SK-N-SH (cell line): ENCODE results near the gene PPP1R14C. TPM values are rescaled to one million over a fixed set of nuclear protein-coding genes. Genes with fewer than 3 reads are reported as not detected.

ENCODE experiments used
- CTCF ChIA-PET: fragments of 300-600, 350-600 bp; formaldehyde crosslinking; extraction: SDS; loops from one replicate; lab custom pipeline; 2021; lab: Yijun Ruan, JAX
- POLR2A ChIA-PET: fragments of 350-600 bp; sonication (Branson Sonifier 250); formaldehyde crosslinking; extraction: SDS; loops from one replicate; lab custom pipeline; 2020; ENCODE audit warnings: antibody characterized with exemption, inconsistent platforms; lab: Yijun Ruan, JAX
- DNase-seq: peaks from one replicate; pipeline ENCODE4 v3.0.0; 2012
- H2AFZ ChIP-seq: fragments of 200-600 bp; sonication (generic); 2 replicates; pipeline ENCODE4 v1.8.1; 2016; ENCODE audit warnings: antibody characterized with exemption, mild to moderate bottlenecking, low read depth
- H3F3A ChIP-seq: fragments of 200-600 bp; sonication (generic); replicated peaks from 2 replicates; pipeline ENCODE3; 2016; ENCODE audit warnings: antibody characterized with exemption, mild to moderate bottlenecking; ENCODE audit not compliant: insufficient read depth
- H3K27ac ChIP-seq, 2 experiments: fragments of 200-500 bp in 1 of 2; fragments of 200-600 bp in 1 of 2; sonication (Bioruptor generic) in 1 of 2; sonication (generic), shearing (Covaris generic) in 1 of 2; 2 replicates each; pipeline versions ENCODE4 v1.5.1 to v1.6.1; 2014 to 2016; ENCODE audit warnings: low read depth in 2 of 2, inconsistent platforms in 1 of 2, low read length in 1 of 2, mild to moderate bottlenecking in 1 of 2, mixed read lengths in 1 of 2
- H3K27me3 ChIP-seq: fragments of 200-600 bp; sonication (generic), shearing (Covaris generic); 2 replicates; pipeline ENCODE4 v1.6.1; 2016; ENCODE audit warnings: mixed run types; ENCODE audit not compliant: insufficient read depth
- H3K36me3 ChIP-seq, 2 experiments: fragments of 200-500 bp in 1 of 2; fragments of 200-600 bp in 1 of 2; sonication (Bioruptor generic) in 1 of 2; sonication (generic) in 1 of 2; replicated peaks in 1 of 2; 2 replicates each; pipeline versions ENCODE3 to v1.5.1; 2014 to 2016; ENCODE audit warnings: low read length in 1 of 2, mild to moderate bottlenecking in 1 of 2; ENCODE audit not compliant: insufficient read depth in 2 of 2, control insufficient read depth in 1 of 2
- H3K4me1 ChIP-seq, 2 experiments: fragments of 200-500 bp in 1 of 2; fragments of 200-600 bp in 1 of 2; sonication (Bioruptor generic) in 1 of 2; sonication (generic), shearing (Covaris generic) in 1 of 2; 2 replicates each; pipeline versions ENCODE4 v1.5.1 to v1.6.1; 2014 to 2016; ENCODE audit warnings: low read depth in 1 of 2, low read length in 1 of 2, mixed run types in 1 of 2; ENCODE audit not compliant: insufficient read depth in 2 of 2, control insufficient read depth in 1 of 2
- H3K4me2 ChIP-seq: fragments of 200-600 bp; sonication (generic), shearing (Covaris generic); 2 replicates; pipeline ENCODE4 v1.6.1; 2017; ENCODE audit warnings: mixed run types
- H3K4me3 ChIP-seq, 2 experiments: fragments of 200-500 bp in 1 of 2; fragments of 200-600 bp in 1 of 2; sonication (Bioruptor generic) in 1 of 2; sonication (generic), shearing (Covaris generic) in 1 of 2; 2 replicates each; pipeline versions ENCODE4 v1.5.1 to v1.8.1; 2014 to 2016; ENCODE audit warnings: low read depth in 2 of 2, inconsistent platforms in 1 of 2, low read length in 1 of 2, mild to moderate bottlenecking in 1 of 2, mixed read lengths in 1 of 2, moderate library complexity in 1 of 2
- H3K79me2 ChIP-seq: fragments of 200-600 bp; sonication (generic); 2 replicates; pipeline ENCODE4 v1.8.1; 2017; ENCODE audit warnings: mild to moderate bottlenecking; ENCODE audit not compliant: insufficient read depth
- H3K9ac ChIP-seq: fragments of 200-600 bp; sonication (generic); 2 replicates; pipeline ENCODE4 v1.6.1; 2017; ENCODE audit warnings: mixed run types
- H3K9me2 ChIP-seq: fragments of 200-600 bp; sonication (generic); 2 replicates; pipeline ENCODE4 v1.6.1; 2017; ENCODE audit warnings: mixed run types
- H3K9me3 ChIP-seq: fragments of 200-600 bp; sonication (generic); 2 replicates; pipeline ENCODE4 v1.6.1; 2017; ENCODE audit warnings: mixed run types, mild to moderate bottlenecking, moderate library complexity
- H4K20me1 ChIP-seq: fragments of 200-600 bp; sonication (generic); 2 replicates; pipeline ENCODE4 v1.6.1; 2017; ENCODE audit warnings: mild to moderate bottlenecking, mixed run types; ENCODE audit not compliant: insufficient read depth
- EZH2phosphoT487 ChIP-seq: fragments of 200-600 bp; sonication (generic); IDR thresholded peaks from 2 replicates; pipeline ENCODE4 v1.6.1; 2017; ENCODE audit warnings: low read depth, mixed run types, mild to moderate bottlenecking, antibody characterized with exemption, moderate library complexity, borderline replicate concordance
- FOSL2 ChIP-seq: IDR thresholded peaks from 2 replicates; pipeline ENCODE4 v1.4.0; 2012; ENCODE audit warnings: low read depth, mild to moderate bottlenecking, moderate library complexity, borderline replicate concordance
- MAX ChIP-seq: IDR thresholded peaks from 2 replicates; pipeline ENCODE4 v1.4.0; 2012; ENCODE audit warnings: low read depth
- MEF2A ChIP-seq: IDR thresholded peaks from 2 replicates; pipeline ENCODE4 v1.4.0; 2012; ENCODE audit warnings: low read depth, borderline replicate concordance
- MXI1 ChIP-seq: IDR thresholded peaks from 2 replicates; pipeline ENCODE4 v1.6.1; 2012; ENCODE audit warnings: mild to moderate bottlenecking, low read depth, low read length, improper control_type of control experiment
- NRF1 ChIP-seq: IDR thresholded peaks from 2 replicates; pipeline ENCODE4 v1.6.1; 2012; ENCODE audit warnings: low read depth, mild to moderate bottlenecking, low read length
- POLR2AphosphoS5 ChIP-seq: IDR thresholded peaks from 2 replicates; pipeline ENCODE4 v1.6.1; 2012; ENCODE audit warnings: low read depth, low read length
- RAD21 ChIP-seq: IDR thresholded peaks from 2 replicates; pipeline ENCODE4 v1.6.1; 2012; ENCODE audit warnings: mild to moderate bottlenecking, low read length
- RXRA ChIP-seq: IDR thresholded peaks from 2 replicates; pipeline ENCODE4 v1.4.0; 2012; ENCODE audit warnings: low read depth, mild to moderate bottlenecking, borderline replicate concordance
- TAF1 ChIP-seq: IDR thresholded peaks from 2 replicates; pipeline ENCODE4 v1.6.1; 2012; ENCODE audit warnings: low read depth, mild to moderate bottlenecking, low read length, moderate library complexity, borderline replicate concordance
- TEAD4 ChIP-seq: IDR thresholded peaks from 2 replicates; pipeline ENCODE4 v1.4.0; 2012; ENCODE audit warnings: mild to moderate bottlenecking, borderline replicate concordance; ENCODE audit not compliant: insufficient read depth
- WGBS: methylation state at CpG from one replicate; pipeline ENCODE4 v1.1.6; 2017; ENCODE audit warnings: low lambda C conversion rate; 5-methylcytosine and 5-hydroxymethylcytosine counted together
- polyA plus RNA-seq, 3 experiments: library from polyadenylated mRNA; depleted of rRNA; stranded (reverse); fragments of >200 nt; gene quantifications; 2 replicates each; pipeline ENCODE4 v1.2.3, GENCODE V29; 2012
- TF ChIP-seq, protein P1 (sequence below): IDR thresholded peaks from 2 replicates; pipeline ENCODE4 v1.4.0; 2012; ENCODE audit warnings: low read depth, borderline replicate concordance
- TF ChIP-seq, protein P2 (sequence below): IDR thresholded peaks from 2 replicates; pipeline ENCODE4 v1.6.1; 2012; ENCODE audit warnings: mild to moderate bottlenecking, low read depth, low read length, moderate library complexity
- TF ChIP-seq, protein P3 (sequence below): fragments of 150-350 bp; IDR thresholded peaks from 2 replicates; pipeline ENCODE4 v1.6.1; 2017; ENCODE audit warnings: antibody characterized with exemption, low read length, low read depth, borderline replicate concordance
- TF ChIP-seq, protein P4 (sequence below): IDR thresholded peaks from 2 replicates; pipeline ENCODE4; 2012

PPP1R14C gene
- polyA plus RNA-seq, 1 of the 3 experiments (the other 2 are of a cell fraction), result not detected

GRCh38 chr6:150254770-150255169, 111.9 kb downstream of the PPP1R14C start:
- Histone ChIP-seq H2AFZ (no peak overlapping the region), H3K4me1 (no peaks in the 10 kb centered on the region), H3K9ac (no peak overlapping the region), H3F3A (no peaks in the 10 kb centered on the region), H3K4me3 (no peak overlapping the region), H3K27me3 (no peaks in the 10 kb centered on the region), H3K79me2 (no peaks in the 10 kb centered on the region), H3K9me3 (no peaks in the 10 kb centered on the region), H3K4me2 (no peak overlapping the region), H3K36me3 (no peaks in the 10 kb centered on the region), H3K27ac (no peak overlapping the region), H3K9me2 (no peaks in the 10 kb centered on the region), H4K20me1 (no peaks in the 10 kb centered on the region)
- ChIA-PET POLR2A (no interaction called here), CTCF (no interaction called here)
- no peak for TF ChIP-seq EZH2phosphoT487
- TF ChIP-seq, protein P1, sequence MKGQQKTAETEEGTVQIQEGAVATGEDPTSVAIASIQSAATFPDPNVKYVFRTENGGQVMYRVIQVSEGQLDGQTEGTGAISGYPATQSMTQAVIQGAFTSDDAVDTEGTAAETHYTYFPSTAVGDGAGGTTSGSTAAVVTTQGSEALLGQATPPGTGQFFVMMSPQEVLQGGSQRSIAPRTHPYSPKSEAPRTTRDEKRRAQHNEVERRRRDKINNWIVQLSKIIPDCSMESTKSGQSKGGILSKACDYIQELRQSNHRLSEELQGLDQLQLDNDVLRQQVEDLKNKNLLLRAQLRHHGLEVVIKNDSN, result no peak
- TF ChIP-seq TEAD4, result no peak
- TF ChIP-seq, protein P2, sequence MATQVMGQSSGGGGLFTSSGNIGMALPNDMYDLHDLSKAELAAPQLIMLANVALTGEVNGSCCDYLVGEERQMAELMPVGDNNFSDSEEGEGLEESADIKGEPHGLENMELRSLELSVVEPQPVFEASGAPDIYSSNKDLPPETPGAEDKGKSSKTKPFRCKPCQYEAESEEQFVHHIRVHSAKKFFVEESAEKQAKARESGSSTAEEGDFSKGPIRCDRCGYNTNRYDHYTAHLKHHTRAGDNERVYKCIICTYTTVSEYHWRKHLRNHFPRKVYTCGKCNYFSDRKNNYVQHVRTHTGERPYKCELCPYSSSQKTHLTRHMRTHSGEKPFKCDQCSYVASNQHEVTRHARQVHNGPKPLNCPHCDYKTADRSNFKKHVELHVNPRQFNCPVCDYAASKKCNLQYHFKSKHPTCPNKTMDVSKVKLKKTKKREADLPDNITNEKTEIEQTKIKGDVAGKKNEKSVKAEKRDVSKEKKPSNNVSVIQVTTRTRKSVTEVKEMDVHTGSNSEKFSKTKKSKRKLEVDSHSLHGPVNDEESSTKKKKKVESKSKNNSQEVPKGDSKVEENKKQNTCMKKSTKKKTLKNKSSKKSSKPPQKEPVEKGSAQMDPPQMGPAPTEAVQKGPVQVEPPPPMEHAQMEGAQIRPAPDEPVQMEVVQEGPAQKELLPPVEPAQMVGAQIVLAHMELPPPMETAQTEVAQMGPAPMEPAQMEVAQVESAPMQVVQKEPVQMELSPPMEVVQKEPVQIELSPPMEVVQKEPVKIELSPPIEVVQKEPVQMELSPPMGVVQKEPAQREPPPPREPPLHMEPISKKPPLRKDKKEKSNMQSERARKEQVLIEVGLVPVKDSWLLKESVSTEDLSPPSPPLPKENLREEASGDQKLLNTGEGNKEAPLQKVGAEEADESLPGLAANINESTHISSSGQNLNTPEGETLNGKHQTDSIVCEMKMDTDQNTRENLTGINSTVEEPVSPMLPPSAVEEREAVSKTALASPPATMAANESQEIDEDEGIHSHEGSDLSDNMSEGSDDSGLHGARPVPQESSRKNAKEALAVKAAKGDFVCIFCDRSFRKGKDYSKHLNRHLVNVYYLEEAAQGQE, result no peak
- no peak for TF ChIP-seq NRF1
- no peak for DNase-seq
- WGBS, result 1% methylated on average over 4 of the region's 4 CpGs

- H4K20me1 ChIP-seq, result no peaks in the 10 kb centered on the region
- H3K27ac ChIP-seq, result no peak overlapping the region
- no peaks in the 10 kb centered on the region for H3K79me2 ChIP-seq
- no peaks in the 10 kb centered on the region for H3F3A ChIP-seq
- WGBS, result 2% methylated on average over 8 of the region's 9 CpGs
- no peak overlapping the region for H3K9ac ChIP-seq
- POLR2A ChIA-PET, result no interaction called here
- H3K9me3 ChIP-seq, result no peaks in the 10 kb centered on the region
- no peaks in the 10 kb centered on the region for H3K36me3 ChIP-seq
- H2AFZ ChIP-seq, result no peak overlapping the region
- H3K4me3 ChIP-seq, result no peak overlapping the region
- DNase-seq, result no peak
- no peaks in the 10 kb centered on the region for H3K9me2 ChIP-seq
- CTCF ChIA-PET, result interaction anchor here (0.7 kb wide), 1 partner anchor 25 kb away, joined by 3 read pairs; no protein-coding TSS in a partner anchor
- no peaks in the 10 kb centered on the region for H3K27me3 ChIP-seq
- no peak overlapping the region for H3K4me2 ChIP-seq
- TF ChIP-seq, protein P3, sequence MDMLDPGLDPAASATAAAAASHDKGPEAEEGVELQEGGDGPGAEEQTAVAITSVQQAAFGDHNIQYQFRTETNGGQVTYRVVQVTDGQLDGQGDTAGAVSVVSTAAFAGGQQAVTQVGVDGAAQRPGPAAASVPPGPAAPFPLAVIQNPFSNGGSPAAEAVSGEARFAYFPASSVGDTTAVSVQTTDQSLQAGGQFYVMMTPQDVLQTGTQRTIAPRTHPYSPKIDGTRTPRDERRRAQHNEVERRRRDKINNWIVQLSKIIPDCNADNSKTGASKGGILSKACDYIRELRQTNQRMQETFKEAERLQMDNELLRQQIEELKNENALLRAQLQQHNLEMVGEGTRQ, result no peak
- TF ChIP-seq, protein P4, sequence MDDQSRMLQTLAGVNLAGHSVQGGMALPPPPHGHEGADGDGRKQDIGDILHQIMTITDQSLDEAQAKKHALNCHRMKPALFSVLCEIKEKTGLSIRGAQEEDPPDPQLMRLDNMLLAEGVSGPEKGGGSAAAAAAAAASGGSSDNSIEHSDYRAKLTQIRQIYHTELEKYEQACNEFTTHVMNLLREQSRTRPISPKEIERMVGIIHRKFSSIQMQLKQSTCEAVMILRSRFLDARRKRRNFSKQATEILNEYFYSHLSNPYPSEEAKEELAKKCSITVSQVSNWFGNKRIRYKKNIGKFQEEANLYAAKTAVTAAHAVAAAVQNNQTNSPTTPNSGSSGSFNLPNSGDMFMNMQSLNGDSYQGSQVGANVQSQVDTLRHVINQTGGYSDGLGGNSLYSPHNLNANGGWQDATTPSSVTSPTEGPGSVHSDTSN, result no peak
- TF ChIP-seq RAD21 (no peak), RXRA (no peak), MXI1 (no peak), FOSL2 (no peak), MAX (no peak), POLR2AphosphoS5 (no peak), MEF2A (no peak), TAF1 (no peak)
- TF ChIP-seq, all 33 proteins: peak for 0
- H3K4me1 ChIP-seq, result no peaks in the 10 kb centered on the region
Measured at GRCh38 chr6:150255840-150256239, 113.0 kb downstream of the PPP1R14C start.
